LoVo (cell line): ENCODE measurements around the gene RHCG.
A peak's percentile ranks its signal among the peaks of the same experiment; 100 is the strongest.
"Not testable (repeated sequence)": the region's sequence is repeated elsewhere in the genome, so short reads cannot be mapped to it uniquely, and the experiment has no call there.

Source experiments
- DNase-seq: peaks from one replicate; pipeline ENCODE4 v3.0.0-alpha.2; 2016; ENCODE audit warnings: low spot score

The RHCG gene

GRCh38 chr15:89477411-89478242 is 18.8 kb downstream of the RHCG start:
- no peak for DNase-seq

- DNase-seq = no peak
Measured at GRCh38 chr15:89475661-89476060, 20.7 kb downstream of the RHCG start.

- peak; percentile 58 for DNase-seq
Measured at GRCh38 chr15:89472785-89473256, 23.6 kb downstream of the RHCG start.

GRCh38 chr15:89469426-89470096 is 26.8 kb downstream of the RHCG start:
- DNase-seq = no peak

GRCh38 chr15:89468813-89469212 is 27.6 kb downstream of the RHCG start:
- DNase-seq = not testable (repeated sequence)

GRCh38 chr15:89463113-89463512 is 33.3 kb downstream of the RHCG start:
- DNase-seq = no peak

GRCh38 chr15:89462198-89462912 is 34.0 kb downstream of the RHCG start:
- peak; percentile 26 for DNase-seq

GRCh38 chr15:89461386-89461785 is 35.0 kb downstream of the RHCG start:
- DNase-seq = no peak

GRCh38 chr15:89460048-89460447 is 36.3 kb downstream of the RHCG start:
- no peak for DNase-seq

- DNase-seq = no peak
Measured at GRCh38 chr15:89459271-89460038, 36.9 kb downstream of the RHCG start.

- no peak for DNase-seq
Measured at GRCh38 chr15:89458440-89458839, 37.9 kb downstream of the RHCG start.

- no peak for DNase-seq
Measured at GRCh38 chr15:89457086-89457485, 39.3 kb downstream of the RHCG start.

GRCh38 chr15:89455535-89455934 is 40.8 kb downstream of the RHCG start:
- no peak for DNase-seq

- DNase-seq = no peak
Measured at GRCh38 chr15:89452330-89452836, 44.0 kb downstream of the RHCG start.

GRCh38 chr15:89451846-89452245 is 44.5 kb downstream of the RHCG start:
- no peak for DNase-seq

- DNase-seq = no peak
Measured at GRCh38 chr15:89450076-89451006, 46.0 kb downstream of the RHCG start.

- no peak for DNase-seq
Measured at GRCh38 chr15:89448825-89449224, 47.6 kb downstream of the RHCG start.

- DNase-seq = no peak
Measured at GRCh38 chr15:89447676-89448075, 48.7 kb downstream of the RHCG start.

GRCh38 chr15:89446255-89446891 is 50.0 kb downstream of the RHCG start:
- no peak for DNase-seq

GRCh38 chr15:89445518-89445917 is 50.9 kb downstream of the RHCG start:
- no peak for DNase-seq
